ENCODE measurements around the gene KIAA0513.

The KIAA0513 gene

DNA sequence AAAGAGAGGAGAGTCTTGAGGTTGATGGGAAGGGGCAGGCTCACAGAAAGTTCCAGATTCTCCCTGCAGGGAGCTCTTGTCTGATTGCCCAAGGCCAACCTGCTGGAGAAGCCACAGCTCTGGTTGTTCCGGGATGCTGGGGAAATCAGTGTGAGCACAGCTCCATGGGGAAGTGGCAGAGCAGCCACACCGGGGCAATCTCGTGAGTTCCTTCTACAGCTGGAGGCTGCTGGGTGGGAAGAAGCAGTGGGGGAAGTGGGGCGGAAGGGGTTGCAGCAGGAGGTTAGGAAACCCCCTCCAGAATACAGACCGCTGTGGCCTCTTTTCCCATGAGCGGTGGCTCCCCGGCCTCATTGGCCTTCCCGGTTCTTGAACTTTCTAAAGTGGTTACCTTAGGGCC lies 34.0 kb downstream of the KIAA0513 start:
- no peak for DNase-seq (ENCODE audit: low read depth)
- TF ChIP-seq, protein P1, sequence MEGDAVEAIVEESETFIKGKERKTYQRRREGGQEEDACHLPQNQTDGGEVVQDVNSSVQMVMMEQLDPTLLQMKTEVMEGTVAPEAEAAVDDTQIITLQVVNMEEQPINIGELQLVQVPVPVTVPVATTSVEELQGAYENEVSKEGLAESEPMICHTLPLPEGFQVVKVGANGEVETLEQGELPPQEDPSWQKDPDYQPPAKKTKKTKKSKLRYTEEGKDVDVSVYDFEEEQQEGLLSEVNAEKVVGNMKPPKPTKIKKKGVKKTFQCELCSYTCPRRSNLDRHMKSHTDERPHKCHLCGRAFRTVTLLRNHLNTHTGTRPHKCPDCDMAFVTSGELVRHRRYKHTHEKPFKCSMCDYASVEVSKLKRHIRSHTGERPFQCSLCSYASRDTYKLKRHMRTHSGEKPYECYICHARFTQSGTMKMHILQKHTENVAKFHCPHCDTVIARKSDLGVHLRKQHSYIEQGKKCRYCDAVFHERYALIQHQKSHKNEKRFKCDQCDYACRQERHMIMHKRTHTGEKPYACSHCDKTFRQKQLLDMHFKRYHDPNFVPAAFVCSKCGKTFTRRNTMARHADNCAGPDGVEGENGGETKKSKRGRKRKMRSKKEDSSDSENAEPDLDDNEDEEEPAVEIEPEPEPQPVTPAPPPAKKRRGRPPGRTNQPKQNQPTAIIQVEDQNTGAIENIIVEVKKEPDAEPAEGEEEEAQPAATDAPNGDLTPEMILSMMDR (IDR thresholded peaks at IDR 0.05; ENCODE audit: insufficient read depth, low read depth, low read length, missing control alignments): no peak
- H3K4me3 ChIP-seq (ENCODE audit: low read length): no peak overlapping the region

DNA sequence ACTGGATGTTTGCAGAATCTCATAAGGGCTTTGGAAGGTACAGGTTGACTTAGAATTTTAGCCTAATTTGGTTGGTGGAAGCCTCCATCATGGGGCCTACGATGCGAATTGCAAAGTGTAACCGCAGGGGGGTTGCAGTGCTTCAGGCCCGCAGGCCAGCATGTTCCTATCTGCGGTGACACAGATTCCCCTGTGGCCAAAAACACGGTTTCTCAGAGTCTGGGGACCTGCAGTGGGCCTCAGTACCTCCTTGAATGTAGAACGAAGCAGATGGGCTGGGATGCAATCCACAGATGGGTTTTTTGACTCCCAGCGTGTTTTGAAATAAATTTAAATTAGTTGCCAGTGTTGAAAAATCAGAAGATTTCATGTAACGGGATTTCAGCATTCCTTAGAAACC lies 34.7 kb downstream of the KIAA0513 start:
- TF ChIP-seq, protein P1 (IDR thresholded peaks at IDR 0.05; ENCODE audit: insufficient read depth, low read depth, low read length, missing control alignments): no peak
- DNase-seq (ENCODE audit: low read depth): no peak
- no peak overlapping the region for H3K4me3 ChIP-seq (ENCODE audit: low read length)

DNA sequence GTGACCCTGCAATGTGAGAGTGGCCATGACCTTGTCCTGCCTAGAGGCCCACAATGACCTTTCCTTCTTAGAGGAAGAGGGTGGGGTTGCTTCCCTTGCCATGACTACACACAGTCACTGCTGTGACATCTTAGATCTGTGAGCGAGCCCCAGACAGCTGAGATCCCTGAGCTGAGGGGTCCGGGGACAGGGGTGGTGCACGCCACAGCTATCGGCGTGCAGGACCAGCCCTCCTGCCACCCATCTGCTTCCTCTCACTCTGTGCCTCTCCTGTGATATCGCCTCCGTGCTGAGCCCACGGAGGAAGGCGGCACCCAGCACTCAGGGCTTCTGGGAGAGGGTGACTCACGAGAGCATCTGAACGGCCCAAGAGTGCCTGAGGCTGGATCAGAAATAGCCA lies 35.2 kb downstream of the KIAA0513 start:
- H3K4me3 ChIP-seq (ENCODE audit: low read length): no peak overlapping the region
- TF ChIP-seq, protein P1 (IDR thresholded peaks at IDR 0.05; ENCODE audit: insufficient read depth, low read depth, low read length, missing control alignments): no peak
- DNase-seq (ENCODE audit: low read depth): no peak

DNA sequence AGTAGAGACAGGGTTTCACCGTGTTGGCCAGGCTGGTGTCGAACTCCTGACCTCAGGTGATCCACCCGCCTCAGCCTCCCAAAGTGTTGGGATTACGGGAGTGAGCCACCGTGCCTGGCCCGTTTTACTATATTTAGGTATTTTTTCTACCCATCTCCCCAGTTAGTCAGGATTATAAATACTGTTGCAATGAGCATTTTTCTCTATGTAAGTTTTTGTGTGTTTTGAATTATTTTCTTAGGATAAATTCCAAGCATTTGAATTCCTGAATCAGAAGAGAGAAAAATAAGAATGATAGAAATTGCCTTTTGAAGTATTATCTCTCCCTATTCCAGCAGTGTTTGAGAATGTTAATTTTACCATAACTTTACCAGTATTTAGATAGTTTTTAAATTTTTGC lies 36.6 kb downstream of the KIAA0513 start:
- DNase-seq (ENCODE audit: low read depth): no peak
- no peak overlapping the region for H3K4me3 ChIP-seq (ENCODE audit: low read length)
- TF ChIP-seq, protein P1 (IDR thresholded peaks at IDR 0.05; ENCODE audit: insufficient read depth, low read depth, low read length, missing control alignments): no peak

DNA sequence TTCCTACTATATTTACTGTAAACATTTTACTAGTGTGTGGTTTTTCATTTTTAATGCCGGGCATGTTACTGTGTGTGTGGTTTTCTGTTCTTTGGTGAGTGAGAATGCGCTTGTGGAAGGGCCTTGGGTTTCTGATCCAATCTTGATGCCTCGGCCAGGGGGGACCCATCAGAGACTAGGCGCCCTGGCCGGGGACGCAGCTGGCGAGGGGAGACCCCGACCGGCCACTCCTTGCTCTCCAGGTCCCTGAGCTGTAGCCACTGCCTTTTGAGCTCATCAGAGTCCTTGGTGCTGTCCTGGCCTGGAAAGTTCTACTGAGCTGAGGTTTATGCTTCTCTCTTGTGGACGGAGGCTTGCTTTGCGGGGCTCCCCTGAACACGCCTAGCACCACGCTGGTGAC lies 37.5 kb downstream of the KIAA0513 start:
- no peak overlapping the region for H3K4me3 ChIP-seq (ENCODE audit: low read length)
- TF ChIP-seq, protein P1 (IDR thresholded peaks at IDR 0.05; ENCODE audit: insufficient read depth, low read depth, low read length, missing control alignments): no peak
- DNase-seq (ENCODE audit: low read depth): no peak

DNA sequence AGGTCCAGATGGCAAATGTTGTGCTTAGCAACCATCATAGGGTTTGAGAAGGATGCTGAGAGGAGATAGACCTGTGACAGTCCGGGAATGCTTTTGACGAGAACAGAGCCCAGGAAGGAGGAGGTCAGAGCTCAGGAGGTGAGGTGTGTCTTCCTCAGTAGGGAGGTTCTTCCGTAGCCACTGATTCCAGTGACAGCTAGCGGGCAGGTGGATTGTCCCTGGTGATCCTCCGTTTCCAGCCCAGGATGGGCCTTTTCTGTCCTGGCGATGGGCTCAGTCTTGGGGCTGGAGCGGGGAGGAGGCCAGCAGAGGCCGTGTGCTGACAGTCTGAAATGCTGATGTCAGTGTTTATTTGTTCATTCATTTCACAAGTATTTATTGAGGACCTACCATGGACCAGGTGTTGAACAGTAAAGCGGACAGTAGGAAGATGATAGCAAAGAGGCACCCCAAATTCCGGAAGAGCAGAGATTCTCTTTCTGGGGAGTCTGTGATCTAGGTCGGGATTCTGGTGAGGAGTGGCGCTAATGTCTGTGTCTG lies 38.8 kb downstream of the KIAA0513 start:
- TF ChIP-seq, protein P1 (IDR thresholded peaks at IDR 0.05; ENCODE audit: insufficient read depth, low read depth, low read length, missing control alignments): no peak
- no peak for DNase-seq (ENCODE audit: low read depth)
- H3K4me3 ChIP-seq (ENCODE audit: low read length): no peak overlapping the region

DNA sequence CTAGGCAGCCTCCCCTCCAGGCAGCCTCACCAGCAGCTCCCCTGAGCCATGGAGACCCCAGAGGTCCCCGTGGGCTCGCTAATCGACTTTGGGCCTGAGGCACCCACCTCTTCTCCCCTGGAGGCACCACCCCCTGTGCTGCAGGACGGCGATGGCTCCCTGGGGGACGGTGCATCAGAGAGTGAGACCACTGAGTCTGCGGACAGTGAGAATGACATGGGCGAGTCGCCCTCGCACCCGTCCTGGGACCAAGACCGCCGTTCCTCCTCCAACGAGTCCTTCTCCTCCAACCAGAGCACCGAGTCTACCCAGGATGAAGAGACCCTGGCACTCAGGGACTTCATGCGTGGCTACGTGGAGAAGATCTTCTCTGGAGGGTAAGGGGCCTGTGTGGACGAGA lies 39.4 kb downstream of the KIAA0513 start:
- H3K4me3 ChIP-seq (ENCODE audit: low read length): no peak overlapping the region
- TF ChIP-seq, protein P1 (IDR thresholded peaks at IDR 0.05; ENCODE audit: insufficient read depth, low read depth, low read length, missing control alignments): no peak
- DNase-seq (ENCODE audit: low read depth): no peak

Data from epithelial cell of esophagus (primary cell).